ENCODE data around the gene TMEM139.
"Not testable (repeated sequence)": the region's sequence is repeated elsewhere in the genome, so short reads cannot be mapped to it uniquely, and the experiment has no call there.

TMEM139 gene

DNA sequence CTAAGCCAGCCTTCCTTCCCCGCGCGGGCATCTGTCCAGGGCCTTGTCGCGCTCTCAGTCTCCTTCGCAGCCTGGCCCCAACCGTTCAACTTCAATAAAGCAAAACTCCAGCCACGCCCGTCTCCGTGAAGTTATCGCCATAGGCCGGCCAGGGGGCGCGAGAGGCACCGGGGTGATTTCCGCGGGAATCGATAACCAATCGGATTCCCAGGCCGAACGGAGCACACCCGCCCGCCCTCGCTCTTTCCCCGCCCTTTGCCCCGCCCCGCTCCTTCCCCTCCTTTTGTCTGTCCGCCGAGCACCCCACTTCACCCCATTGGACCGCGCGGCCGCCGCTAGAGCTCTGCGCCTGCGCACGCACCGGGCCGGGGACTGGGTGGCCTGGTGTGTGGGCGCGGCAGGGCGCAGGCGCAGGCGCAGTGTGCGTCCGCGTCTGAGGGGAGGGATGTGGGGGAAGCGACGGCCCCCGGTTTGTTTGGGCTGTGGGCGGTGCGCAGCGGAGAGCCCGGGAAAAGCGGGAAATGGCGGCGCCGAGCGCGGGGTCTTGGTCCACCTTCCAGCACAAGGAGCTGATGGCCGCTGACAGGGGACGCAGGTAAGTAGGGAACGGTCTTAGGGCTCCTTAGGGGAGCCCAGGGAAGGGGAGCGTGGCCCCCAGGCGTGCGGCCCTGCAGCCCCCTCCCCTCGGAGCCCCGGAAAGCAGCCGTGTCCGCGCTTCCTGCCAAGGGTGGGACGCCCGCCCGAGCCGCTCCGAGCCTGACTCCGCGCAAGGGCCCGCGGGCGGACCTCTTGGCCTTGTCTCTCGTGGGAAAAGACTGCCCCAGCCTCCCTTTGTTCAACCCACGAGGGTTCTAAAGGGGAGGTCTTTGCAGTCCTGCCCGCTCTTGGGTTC, 3.4 kb downstream of the TMEM139 start, which contains the start of gene CASP2:
CASP2 (plus strand) TSS at position 417 of the 892 bp plus-strand sequence; CDS start at position 522, 105 bp downstream.
- DNase-seq = peak; percentile 63 to 100 (median 96)

GRCh38 chr7:143288836-143289235, 4.1 kb downstream of the TMEM139 start:
- DNase-seq = peak in 1 of 58 donors; percentile 20

DNA sequence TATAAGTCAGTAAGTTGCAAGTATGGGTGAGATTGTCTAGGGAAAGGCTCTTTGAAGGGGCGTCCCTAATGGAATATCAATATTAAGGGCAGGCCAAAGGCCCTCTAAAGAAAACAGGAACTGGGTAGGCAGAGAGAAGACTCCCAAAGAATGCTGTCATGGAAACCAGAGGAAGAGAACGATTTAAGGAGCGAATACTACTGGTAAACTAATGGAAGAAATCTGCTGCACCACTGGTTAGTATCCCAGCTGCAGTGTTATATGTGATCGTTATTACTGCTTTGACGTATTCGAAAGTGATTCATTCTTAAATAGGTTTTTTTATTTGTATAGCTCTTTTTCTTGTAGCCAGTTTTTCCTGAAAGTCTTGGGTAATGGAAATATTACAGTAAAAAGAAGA, 4.7 kb downstream of the TMEM139 start:
- DNase-seq = no peak

- not testable (repeated sequence) for DNase-seq
These were observed 5.1 kb downstream of the TMEM139 start for GRCh38 chr7:143289888-143290287.

GRCh38 chr7:143290293-143290692, 5.5 kb downstream of the TMEM139 start:
- no peak for DNase-seq

GRCh38 chr7:143292876-143293275, 8.1 kb downstream of the TMEM139 start:
- no peak for DNase-seq

- DNase-seq = no peak
These were observed 11.1 kb downstream of the TMEM139 start for GRCh38 chr7:143295870-143296269.

- DNase-seq = no peak
These were observed 11.9 kb downstream of the TMEM139 start for GRCh38 chr7:143296686-143297085.

GRCh38 chr7:143299346-143299745, 14.6 kb downstream of the TMEM139 start:
- DNase-seq = no peak

DNA sequence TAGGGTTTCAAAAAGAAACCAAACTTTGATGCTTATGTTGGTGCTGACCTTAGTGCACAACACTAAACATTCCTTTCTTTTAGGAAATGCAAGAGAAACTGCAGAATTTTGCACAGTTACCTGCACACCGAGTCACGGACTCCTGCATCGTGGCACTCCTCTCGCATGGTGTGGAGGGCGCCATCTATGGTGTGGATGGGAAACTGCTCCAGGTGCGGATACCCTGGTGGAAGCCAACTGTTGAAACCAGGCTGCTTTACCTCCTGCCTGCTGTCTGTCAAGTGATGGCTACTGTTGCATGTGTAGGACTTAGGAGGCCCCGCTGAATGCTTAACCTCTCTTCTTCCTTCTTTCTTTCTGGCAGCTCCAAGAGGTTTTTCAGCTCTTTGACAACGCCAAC, 15.1 kb downstream of the TMEM139 start:
- DNase-seq = peak in 8 of 58 donors; percentile 1 to 29 (median 14)

DNA sequence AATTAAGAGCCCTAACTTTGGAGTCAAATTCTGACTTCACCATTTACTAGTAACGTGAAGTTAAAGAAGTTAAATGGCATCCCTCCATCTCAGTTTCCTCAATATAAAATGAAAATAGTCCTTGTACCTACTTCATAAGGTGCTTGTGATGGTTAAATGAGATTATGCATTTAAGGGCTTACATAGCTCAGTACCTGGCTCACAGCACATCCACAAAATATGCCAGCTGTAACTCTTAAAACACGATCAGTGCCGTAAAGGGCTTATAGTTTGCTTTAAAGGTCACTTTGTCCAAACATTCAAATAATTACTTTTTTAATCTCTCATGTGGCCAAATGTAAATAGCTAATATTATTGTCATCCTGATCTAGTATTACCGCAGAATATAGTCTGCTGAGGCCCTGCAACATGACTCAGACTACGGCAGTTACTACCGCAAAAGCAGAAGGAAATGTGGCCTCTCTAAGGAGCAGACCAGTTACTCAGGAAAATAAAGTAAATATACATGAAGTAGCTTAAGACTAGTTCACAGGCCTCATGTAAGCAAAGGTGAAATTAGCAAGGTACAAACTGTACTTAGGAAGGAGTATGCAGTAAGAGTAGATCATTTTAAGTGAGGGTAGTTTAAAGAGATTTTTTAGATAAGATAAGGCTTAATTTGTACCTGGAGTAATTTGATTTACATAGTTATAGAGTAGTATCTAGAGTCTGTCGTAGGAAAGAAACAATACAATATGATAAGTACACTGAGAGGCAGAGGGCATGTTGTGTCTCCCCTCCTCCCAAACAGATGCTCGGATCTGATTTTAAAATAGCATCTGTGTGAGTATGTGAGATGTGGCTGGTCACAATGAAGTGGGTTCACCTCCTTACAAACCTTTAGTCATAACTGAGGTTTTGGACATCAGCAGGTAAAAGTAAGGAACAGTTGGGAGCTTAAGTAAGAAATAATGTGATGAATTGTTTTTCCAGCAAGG, 16.5 kb downstream of the TMEM139 start:
- DNase-seq = no peak

- DNase-seq = no peak
These were observed 19.0 kb downstream of the TMEM139 start for GRCh38 chr7:143303733-143304132.

GRCh38 chr7:143304938-143305337, 20.2 kb downstream of the TMEM139 start:
- no peak for DNase-seq

GRCh38 chr7:143305423-143306070, 20.8 kb downstream of the TMEM139 start:
- DNase-seq = peak in 48 of 58 donors; percentile 3 to 85 (median 42)

DNA sequence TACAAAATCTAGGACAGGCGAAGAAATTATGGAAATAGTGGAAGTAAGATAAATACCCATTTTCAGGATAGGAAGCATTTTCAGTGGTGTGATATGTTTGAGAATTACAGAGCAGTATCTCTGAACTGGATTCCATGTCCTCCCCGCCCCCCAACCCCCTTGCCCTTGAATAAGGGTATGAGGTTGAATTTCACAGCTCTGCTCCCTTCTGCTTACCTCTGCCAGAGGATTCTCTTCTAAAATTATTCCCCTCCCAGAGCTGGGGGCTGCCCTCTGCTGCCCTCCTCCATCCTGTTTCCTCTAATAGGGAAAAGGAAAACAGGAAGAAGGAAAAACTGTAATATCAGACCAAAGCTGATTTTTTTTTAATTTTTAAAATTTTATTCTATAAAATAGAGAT, 23.9 kb downstream of the TMEM139 start:
- DNase-seq = no peak

- DNase-seq = no peak
These were observed 29.4 kb downstream of the TMEM139 start for GRCh38 chr7:143314127-143314526.

DNA sequence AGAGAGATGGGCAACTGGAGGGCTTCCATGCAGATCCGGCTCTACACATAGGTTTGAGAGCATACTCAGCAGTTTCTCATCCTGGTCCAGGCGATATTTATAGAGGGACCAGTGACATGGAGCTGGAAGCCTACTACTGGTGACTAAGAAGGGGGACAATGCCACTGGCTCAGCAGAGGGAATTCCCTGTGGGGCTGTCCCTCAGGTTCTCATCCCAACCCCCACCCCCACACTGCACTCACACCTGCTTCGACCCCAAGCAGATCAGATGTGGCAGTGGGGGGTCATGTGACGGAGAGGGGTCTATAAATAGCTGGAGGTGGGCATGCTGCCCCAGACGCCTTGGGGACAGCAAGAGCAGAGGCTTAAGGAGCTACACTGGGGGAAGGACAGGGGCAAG, 31.0 kb downstream of the TMEM139 start, which contains the start of gene CLCN1:
CLCN1 (plus strand) TSS at position 336 of the 400 bp plus-strand sequence. CDS start 102 bp downstream, outside the sequence.
- no peak for DNase-seq

GRCh38 chr7:143316492-143316891, 31.7 kb downstream of the TMEM139 start:
- peak in 1 of 58 donors; percentile 19 for DNase-seq

DNA sequence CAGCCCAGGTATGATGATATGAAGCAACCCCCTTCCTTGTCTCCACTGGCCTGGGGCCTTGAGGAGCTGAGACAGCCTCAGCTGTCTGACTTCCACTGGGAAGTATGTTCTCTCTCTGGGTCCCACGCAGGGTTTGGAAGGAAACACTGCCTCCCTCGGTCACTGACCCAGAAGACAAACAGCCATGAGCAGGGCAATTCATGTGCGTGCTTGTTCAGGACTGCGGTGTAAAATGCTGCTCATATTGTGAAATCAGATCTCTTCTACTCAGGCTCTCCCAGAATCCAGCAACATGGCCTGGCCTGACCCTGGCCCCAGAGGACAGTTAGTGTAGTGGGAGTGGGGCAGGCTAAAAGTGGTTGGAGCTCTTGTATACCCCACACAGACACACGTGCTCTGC, 33.9 kb downstream of the TMEM139 start:
- no peak for DNase-seq

DNA sequence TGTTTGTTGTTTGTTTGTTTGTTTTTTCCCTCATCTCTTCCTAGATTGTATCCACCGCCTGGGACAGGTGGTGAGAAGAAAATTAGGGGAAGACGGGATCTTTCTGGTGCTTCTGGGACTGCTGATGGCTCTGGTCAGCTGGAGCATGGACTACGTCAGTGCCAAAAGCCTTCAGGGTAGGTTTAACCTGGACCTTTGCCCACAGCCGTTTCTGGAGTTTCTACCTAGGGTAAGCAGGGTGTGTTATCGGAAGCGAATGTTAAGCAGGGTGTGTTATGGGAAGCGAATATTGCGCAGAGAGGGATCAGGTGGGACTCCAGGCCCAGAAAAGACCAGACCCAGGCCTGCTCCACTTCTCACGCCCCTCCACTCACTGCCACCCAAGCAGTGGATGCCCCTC, 35.9 kb downstream of the TMEM139 start:
- DNase-seq = no peak

- no peak for DNase-seq
These were observed 36.5 kb downstream of the TMEM139 start for GRCh38 chr7:143321242-143321641.
